Measurements from ENCODE around the gene USP30. TPM values are rescaled to one million over a fixed set of nuclear protein-coding genes. Genes with fewer than 3 reads are reported as not detected.

USP30 gene
- total and polyA plus RNA-seq, 11 donors = 7.1 to 29.9 (median 16.4) TPM

DNA sequence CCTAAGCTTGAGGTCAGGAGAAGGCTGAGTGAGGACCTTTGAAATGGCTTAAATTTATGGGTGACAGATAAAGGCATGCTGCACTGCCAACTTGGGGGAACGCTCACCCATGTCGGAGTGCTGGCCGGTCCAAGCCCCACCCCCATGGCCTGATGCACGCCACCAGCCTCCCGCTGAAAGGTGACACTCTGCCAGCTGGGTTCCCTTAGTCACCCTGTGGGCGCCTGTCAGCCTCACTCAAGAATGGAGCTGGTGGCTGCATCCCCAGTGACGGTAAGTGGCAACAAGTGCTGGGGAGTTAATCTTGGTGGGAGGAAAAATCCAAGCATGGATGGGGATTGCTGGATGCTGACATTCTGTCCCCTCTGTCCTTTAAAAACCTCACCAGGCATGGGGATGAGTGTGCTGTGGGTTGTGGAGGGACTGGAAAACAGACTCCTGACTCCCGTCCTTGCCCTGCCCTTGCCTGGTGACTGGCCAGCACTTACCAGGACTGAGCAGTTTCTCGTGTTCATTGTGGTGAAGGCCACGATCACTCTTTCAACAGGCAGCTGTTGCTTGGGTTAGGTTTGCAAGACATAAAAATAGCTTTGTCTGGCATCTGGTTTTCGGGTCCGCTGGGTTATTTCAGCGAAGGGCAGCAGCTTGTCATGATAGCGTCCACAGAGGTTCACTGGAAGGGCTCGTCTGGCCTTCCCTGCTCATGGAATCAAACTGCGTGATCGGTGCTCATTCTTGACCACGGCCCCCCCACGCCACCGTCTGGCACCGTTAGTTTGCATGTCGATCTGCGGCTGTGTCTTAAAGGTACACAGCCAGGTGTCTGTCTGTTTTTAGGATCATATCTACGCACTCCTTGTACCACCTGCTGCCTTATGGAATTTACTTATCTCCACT is 79.0 kb downstream of the USP30 start:
- TF ChIP-seq POLR2A (IDR thresholded peaks at IDR 0.05) = no peak
- TF ChIP-seq, protein P1, sequence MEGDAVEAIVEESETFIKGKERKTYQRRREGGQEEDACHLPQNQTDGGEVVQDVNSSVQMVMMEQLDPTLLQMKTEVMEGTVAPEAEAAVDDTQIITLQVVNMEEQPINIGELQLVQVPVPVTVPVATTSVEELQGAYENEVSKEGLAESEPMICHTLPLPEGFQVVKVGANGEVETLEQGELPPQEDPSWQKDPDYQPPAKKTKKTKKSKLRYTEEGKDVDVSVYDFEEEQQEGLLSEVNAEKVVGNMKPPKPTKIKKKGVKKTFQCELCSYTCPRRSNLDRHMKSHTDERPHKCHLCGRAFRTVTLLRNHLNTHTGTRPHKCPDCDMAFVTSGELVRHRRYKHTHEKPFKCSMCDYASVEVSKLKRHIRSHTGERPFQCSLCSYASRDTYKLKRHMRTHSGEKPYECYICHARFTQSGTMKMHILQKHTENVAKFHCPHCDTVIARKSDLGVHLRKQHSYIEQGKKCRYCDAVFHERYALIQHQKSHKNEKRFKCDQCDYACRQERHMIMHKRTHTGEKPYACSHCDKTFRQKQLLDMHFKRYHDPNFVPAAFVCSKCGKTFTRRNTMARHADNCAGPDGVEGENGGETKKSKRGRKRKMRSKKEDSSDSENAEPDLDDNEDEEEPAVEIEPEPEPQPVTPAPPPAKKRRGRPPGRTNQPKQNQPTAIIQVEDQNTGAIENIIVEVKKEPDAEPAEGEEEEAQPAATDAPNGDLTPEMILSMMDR (IDR thresholded peaks at IDR 0.05) = no peak
- H3K27ac ChIP-seq = peak overlapping the region; percentile 60 to 91 (median 84)
- peak; percentile 81 to 93 (median 82) for DNase-seq
- peak overlapping the region in 8 of 12 donors; percentile 12 to 42 (median 28) for H3K4me3 ChIP-seq
- intact Hi-C loops (cut with DNase I) = loop anchor here in 3 of 10 donors (1.0 to 5.0 kb wide), 3 partner anchors 15 to 36 kb away; partner anchors contain the start of gene ACACB (in 2 of the 3)
- peaks cover 0 to 88% (median 30%) of the 10 kb centered on the region in 12 donors for H3K4me1 ChIP-seq
- 31 to 62% (median 50%) methylated on average over 18 to 24 of the region's 24 CpGs for WGBS, 4 donors
- H3K27me3 ChIP-seq = no peaks in the 10 kb centered on the region
- peaks cover 0 to 12% (median 0%) of the 10 kb centered on the region in 9 donors for H3K36me3 ChIP-seq
- peaks cover 0 to 7% (median 0%) of the 10 kb centered on the region in 12 donors for H3K9me3 ChIP-seq
- ATAC-seq = peak; percentile 92 to 94 (median 92)

DNA sequence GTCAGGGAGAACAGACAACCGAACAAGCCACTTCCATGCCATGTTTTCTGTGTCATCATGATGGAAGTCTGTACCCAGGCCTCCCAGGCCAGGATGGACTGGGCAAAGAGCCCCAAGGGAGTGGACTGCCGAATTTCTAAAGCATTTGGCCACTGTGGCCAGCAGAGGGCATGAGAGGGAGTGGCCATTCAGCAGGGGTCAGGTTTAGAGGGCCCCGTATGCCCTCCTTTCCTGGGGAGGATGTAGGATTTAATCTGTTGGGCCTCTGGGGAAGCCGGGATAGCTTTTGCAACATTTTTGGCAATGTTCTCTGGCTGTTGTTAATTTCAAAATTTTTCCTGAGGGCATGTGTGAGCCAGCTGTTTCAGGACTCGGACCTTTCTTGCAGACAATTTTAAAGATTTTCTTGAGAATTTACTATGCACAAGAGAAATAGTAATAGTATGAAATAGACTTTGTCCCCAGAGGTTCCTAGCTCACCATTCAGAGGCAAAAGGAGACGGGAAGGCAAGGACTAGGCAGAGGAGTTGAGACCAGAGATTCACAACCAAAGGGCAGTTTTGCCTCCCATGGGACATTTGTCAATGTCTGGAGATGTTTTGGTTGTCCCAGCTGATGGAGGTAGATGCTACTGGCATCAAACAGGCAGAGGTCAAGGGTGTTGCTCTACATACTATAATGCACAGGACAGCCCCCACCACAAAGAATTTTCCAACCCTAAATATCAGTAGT is 82.0 kb downstream of the USP30 start:
- intact Hi-C loops (cut with DNase I) = loop anchor here in 1 of 10 donors (5.0 kb wide), 1 partner anchor 33 kb away; no protein-coding TSS in a partner anchor
- WGBS, 4 donors = 19 to 44% (median 30%) methylated on average over 5 to 6 of the region's 6 CpGs
- DNase-seq (peak in 2 of 5 donors; percentile 70 to 73), ATAC-seq (peak in 3 of 4 donors; percentile 10 to 27 (median 16))
- Histone ChIP-seq H3K9me3 (peaks cover 0 to 8% (median 0%) of the 10 kb centered on the region in 12 donors), H3K4me1 (peaks cover 0 to 87% (median 35%) of the 10 kb centered on the region in 12 donors), H3K27ac (peak overlapping the region; percentile 3 to 89 (median 46)), H3K27me3 (no peaks in the 10 kb centered on the region), H3K36me3 (peaks cover 0 to 6% (median 0%) of the 10 kb centered on the region in 9 donors), H3K4me3 (no peak overlapping the region)
- TF ChIP-seq POLR2A (IDR thresholded peaks at IDR 0.05) = no peak
- TF ChIP-seq, protein P1 (IDR thresholded peaks at IDR 0.05) = peak; percentile 42 to 68 (median 55)

DNA sequence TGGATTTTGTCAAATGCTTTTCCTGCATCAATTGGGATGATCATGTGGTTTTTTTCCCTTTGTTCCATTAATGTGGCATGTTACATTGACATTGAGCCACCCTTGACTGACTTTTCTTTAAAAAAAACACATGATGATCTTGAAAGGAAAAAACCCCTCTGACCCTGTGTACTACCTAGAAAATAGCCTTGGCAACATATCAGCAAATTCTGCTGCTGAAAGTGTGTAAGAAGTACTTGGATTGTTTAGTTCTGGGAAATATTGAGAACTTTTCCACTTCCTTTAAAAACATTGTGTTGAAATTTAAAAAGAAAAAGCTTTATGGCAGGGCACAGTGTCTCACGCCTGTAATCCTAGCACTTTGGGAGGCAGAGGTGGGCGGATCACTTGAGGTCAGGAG is 84.7 kb downstream of the USP30 start:
- TF ChIP-seq POLR2A (IDR thresholded peaks at IDR 0.05) = no peak
- TF ChIP-seq, protein P1 (IDR thresholded peaks at IDR 0.05) = no peak
- Histone ChIP-seq H3K4me3 (no peak overlapping the region), H3K27me3 (no peaks in the 10 kb centered on the region), H3K27ac (peak overlapping the region in 11 of 12 donors; percentile 28 to 73 (median 58)), H3K9me3 (peaks cover 0 to 8% (median 0%) of the 10 kb centered on the region in 12 donors), H3K36me3 (peaks cover 0 to 24% (median 17%) of the 10 kb centered on the region in 9 donors), H3K4me1 (peaks cover 0 to 89% (median 27%) of the 10 kb centered on the region in 12 donors)
- WGBS, 4 donors = 62 to 73% (median 68%) methylated on average over 2 of the region's 2 CpGs
- intact Hi-C loops (cut with DNase I) = no loop called here
- ATAC-seq (peak in 2 of 4 donors; percentile 17 to 25), DNase-seq (no peak)

Other genes with a start within 250 kb of the USP30 start
- 10 to 100 TPM; 20.2 to 45.8 (median 34.3) TPM for gene SSH1, start 195.0 kb upstream of the USP30 start, total RNA-seq
- gene SSH1, start 195.0 kb upstream of the USP30 start, polyA plus RNA-seq = 10 to 100 TPM in 1 of 2 donors, 1 to 10 TPM in 1; 7.8 to 15.2 TPM
- not detected for gene DAO, start 172.5 kb upstream of the USP30 start, total RNA-seq
- gene DAO, start 172.5 kb upstream of the USP30 start, polyA plus RNA-seq = not detected
- 1 to 10 TPM in 6 of 9 donors, under 1 TPM in 3; 0.25 to 5.3 (median 2.2) TPM for gene SVOP, start 31.5 kb upstream of the USP30 start, total RNA-seq
- 1 to 10 TPM in 1 of 2 donors, under 1 TPM in 1; 0.14 to 3.1 TPM for gene SVOP, start 31.5 kb upstream of the USP30 start, polyA plus RNA-seq
- gene ALKBH2, start 40.9 kb downstream of the USP30 start, total RNA-seq = 1 to 10 TPM; 5.1 to 9.4 (median 7.1) TPM
- gene ALKBH2, start 40.9 kb downstream of the USP30 start, polyA plus RNA-seq = 10 to 100 TPM; 16.8 to 18.0 TPM
- 10 to 100 TPM; 20.9 to 37.8 (median 25.3) TPM for gene UNG, start 45.0 kb downstream of the USP30 start, total RNA-seq
- gene UNG, start 45.0 kb downstream of the USP30 start, polyA plus RNA-seq = 10 to 100 TPM; 14.5 to 27.8 TPM
- gene ACACB, start 64.0 kb downstream of the USP30 start, total RNA-seq = 100 to 1,000 TPM in 6 of 9 donors, 10 to 100 TPM in 3; 77.3 to 176 (median 135) TPM
- gene ACACB, start 64.0 kb downstream of the USP30 start, polyA plus RNA-seq = 100 to 1,000 TPM in 1 of 2 donors, 10 to 100 TPM in 1; 29.9 to 119 TPM